OCI-LY7 (cell line): ENCODE results near the gene TPCN1.

Source experiments
- EZH2phosphoT487 ChIP-seq: fragments of 200-600 bp; sonication (generic); IDR thresholded peaks from 2 replicates; pipeline ENCODE4 v1.6.1; 2018; ENCODE audit warnings: low read depth, borderline replicate concordance, mild to moderate bottlenecking, mixed run types, antibody characterized with exemption, low read length, moderate library complexity, mixed read lengths
- TF ChIP-seq, protein P1 (sequence below): fragments of 200-600 bp; sonication (generic); conservative IDR thresholded peaks from 2 replicates; pipeline ENCODE4 v1.5.1; 2014; ENCODE audit warnings: mild to moderate bottlenecking, antibody characterized with exemption, low read length, moderate library complexity, mixed read lengths

DNA sequence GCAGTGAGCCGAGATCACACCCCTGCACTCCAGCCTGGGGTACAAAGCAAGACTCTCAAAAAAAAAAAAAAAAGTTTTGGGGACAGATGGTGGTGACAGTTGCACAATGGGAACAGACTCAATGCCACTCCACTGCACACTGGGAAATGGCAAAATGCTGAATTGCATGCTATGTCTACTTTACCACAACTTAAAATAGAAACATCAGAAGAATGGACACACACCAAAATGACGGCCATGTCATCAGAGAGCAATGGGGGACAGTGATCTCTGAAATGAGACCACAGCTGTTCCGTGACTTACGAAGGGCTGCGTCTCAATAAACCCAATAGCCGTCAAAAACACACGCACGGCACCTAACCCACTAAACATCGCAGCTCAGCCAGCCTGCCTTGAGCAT is 49.7 kb upstream of the TPCN1 start:
- TF ChIP-seq, protein P1, sequence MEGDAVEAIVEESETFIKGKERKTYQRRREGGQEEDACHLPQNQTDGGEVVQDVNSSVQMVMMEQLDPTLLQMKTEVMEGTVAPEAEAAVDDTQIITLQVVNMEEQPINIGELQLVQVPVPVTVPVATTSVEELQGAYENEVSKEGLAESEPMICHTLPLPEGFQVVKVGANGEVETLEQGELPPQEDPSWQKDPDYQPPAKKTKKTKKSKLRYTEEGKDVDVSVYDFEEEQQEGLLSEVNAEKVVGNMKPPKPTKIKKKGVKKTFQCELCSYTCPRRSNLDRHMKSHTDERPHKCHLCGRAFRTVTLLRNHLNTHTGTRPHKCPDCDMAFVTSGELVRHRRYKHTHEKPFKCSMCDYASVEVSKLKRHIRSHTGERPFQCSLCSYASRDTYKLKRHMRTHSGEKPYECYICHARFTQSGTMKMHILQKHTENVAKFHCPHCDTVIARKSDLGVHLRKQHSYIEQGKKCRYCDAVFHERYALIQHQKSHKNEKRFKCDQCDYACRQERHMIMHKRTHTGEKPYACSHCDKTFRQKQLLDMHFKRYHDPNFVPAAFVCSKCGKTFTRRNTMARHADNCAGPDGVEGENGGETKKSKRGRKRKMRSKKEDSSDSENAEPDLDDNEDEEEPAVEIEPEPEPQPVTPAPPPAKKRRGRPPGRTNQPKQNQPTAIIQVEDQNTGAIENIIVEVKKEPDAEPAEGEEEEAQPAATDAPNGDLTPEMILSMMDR, result no peak
- no peak for TF ChIP-seq EZH2phosphoT487
